ENCODE results near the gene PLCG1.

Gene PLCG1

DNA sequence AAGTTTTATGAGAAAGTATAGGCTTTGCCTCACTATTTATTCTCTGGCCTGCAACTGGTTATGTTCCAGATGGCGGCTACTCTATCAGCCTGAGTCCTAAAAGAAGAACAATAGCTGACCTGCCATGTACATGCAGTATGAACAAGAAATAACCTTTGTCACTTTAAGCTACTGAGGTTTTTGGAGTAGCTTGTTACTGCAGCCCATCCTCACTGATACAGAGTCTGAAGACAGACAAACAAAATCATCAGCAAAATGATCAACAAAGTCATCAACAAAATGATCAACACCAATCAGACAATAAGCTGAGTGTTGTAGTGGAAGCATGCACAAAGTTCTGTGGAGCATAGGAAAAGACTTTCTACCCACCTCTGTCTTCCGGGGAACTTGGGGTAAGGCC, 82.5 kb downstream of the PLCG1 start:
- DNase-seq: no peak

DNA sequence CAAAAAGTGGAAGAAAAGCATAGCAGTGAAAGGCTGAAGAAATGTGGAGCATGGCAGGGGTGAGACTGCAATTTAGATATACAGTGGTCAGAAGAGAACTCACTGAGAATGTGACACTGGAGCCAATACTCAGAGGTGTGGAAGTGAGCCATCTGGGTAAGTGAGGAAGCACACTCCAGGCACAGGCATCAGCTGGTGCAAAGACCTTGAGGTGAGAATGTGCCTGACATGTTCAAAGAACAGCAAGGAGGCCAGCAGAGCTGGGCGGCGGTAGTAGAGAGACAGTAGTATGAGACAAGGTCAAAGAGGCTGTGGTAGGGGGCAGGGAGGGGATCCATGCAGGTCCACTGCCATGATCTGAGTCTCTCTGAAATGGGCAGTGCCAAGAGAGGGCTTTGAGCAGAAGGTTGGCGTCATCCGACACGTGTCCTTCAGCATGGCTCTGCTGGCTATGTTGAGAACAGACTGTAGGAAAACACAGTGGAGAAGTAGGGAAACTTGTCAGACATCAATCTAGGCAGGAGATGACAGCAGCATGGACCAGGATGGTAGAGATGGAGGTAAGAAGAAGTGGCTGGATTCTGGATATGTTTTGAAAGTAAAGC, 84.4 kb downstream of the PLCG1 start:
- no peak for DNase-seq

DNA sequence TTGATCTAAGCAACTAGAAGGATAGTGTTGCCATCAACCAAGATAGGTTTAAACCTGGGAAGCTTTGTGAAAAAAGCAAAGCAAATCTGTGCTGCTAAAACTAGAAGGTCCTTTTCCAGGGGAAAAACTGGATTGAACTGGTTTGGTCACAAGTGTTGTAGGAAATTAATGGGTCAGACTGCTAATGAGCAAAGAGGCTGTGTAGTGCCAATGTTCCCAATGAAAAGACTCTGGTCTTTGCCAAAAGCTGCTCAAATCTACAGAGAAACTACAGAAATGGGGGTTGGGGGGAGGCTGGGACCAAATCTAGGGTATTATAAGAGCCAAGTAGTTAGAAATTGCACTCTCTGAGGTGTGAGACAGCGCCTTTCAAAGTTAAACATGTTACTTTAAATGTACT, 85.0 kb downstream of the PLCG1 start:
- DNase-seq: no peak

DNA sequence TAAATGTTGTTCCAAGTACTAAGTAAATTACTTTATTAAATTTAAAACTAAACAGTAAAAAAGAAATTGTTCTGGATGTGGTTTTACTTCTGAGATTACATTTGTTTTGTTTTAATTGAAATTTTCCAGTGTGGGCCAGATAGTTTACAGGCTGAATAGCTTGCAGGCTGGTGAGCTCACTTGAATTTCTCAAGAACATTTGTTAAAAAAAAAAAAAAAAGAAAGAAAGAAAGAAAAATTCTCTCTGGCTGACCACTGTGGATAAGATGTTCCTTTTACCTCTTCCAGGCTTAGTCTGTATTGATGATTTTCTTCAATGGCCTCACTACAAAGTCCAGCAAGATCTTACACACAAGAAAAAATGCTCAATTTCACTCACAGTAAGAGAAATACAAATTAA, 85.4 kb downstream of the PLCG1 start:
- DNase-seq: no peak

DNA sequence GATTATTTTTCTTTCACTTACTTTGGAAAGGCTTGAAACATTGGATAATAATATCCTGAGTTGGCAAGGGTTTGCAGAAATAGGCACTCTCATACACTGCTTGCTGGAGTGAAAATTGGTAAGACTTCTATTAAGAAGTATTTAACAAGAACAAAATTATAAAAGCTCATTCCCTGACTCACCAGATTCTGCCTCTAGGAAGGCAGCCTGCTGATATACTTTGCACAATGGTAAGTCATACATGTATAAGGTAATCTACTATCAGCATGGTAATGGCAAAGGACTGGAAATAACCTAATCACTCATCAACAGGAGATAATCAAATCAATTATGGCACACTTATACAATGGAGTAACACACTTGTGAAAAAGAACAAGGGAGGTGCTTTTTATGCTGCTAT, 85.8 kb downstream of the PLCG1 start:
- no peak for DNase-seq

DNA sequence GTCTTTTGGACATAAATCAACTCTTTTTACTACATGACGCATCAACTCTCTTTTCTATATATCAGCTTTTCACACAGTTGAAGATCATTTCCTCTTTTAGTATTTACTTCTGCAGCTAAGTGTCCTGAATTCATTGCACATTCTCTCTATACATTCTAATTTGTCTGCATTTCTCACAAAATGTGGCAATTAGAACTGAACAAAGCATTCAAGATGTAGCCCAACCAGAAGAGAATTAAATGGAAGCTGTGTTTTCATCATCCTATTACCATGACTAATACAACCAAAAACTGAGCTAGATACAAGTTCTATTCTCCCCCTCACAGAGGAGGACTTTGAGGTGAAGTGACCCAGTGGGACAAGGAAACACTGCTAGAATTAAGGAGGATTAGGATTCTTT, 86.9 kb downstream of the PLCG1 start:
- DNase-seq: no peak

DNA sequence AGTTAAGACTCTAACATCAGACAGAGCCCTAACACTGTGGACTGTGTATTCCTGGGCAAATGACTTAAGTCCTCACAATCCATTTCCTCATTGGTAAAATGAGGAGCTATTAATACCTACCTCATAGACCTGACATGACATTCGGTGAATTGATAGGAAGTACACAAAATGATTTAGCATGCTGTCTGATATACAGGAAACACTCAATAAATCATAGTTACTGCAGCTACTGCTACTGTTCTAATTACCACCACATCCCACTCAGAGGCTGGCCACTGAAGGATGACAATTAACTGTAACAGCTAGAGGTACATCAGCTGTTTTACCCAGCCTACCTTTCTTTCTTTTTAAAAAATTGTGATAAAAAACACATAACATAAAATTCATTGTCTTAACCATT, 87.7 kb downstream of the PLCG1 start:
- DNase-seq: no peak

DNA sequence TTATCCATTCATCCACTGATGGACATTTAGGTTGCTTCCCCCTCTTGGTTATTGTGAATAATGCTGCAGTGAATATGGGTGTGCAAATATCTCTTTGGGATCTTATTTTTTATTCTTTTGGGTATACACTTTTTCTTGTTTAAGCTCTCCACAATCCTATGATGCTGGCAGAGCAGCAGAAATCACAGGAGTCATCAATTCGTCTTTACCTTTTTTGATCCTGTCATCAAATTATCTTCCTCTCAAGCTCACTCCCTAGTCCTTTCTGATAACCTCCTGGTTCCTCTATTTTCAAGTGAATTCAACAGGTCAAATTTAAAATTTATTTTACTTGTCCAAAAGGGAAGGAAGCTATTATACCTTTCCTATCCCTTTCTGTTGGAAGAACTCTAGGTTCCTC, 89.1 kb downstream of the PLCG1 start:
- no peak for DNase-seq

All from T1000 (cell line).